ENCODE measurements around the gene PPP1R2B.
"Not testable (repeated sequence)": the region's sequence is repeated elsewhere in the genome, so short reads cannot be mapped to it uniquely, and the experiment has no call there.

PPP1R2B gene

DNA sequence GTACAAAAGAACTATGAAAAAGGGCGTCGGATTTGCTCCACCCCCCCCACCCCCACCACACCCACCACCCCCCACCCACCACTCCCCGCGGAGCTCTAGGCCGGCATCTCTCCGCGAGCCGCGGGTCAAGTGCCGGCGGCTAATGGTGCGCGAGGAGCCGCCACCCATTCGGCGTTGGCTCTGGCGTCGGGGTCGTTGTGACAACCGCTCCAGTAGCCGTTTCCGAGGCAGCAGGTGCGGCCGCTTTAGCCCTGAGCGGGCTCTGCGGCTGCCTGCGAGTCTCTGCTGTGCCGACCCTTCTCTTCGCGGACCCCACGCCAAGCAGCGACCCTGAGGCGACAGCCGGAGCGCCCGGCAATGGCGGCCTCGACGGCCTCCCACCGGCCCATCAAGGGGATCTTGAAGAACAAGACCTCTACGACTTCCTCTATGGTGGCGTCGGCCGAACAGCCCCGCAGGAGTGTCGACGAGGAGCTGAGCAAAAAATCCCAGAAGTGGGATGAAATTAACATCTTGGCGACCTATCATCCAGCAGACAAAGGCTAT lies at the start of gene PPP1R2B:
PPP1R2B (plus strand) TSS at position 90 of the 546 bp plus-strand sequence; CDS start at position 358, 268 bp downstream.
- DNase-seq: no peak

GRCh38 chr5:156800929-156801328 lies 49.2 kb upstream of the PPP1R2B start:
- no peak for DNase-seq

GRCh38 chr5:156802501-156802900 lies 47.6 kb upstream of the PPP1R2B start:
- DNase-seq: no peak

- DNase-seq: no peak
Measured at GRCh38 chr5:156803404-156803803, 46.7 kb upstream of the PPP1R2B start.

- no peak for DNase-seq
Measured at GRCh38 chr5:156812959-156813358, 37.1 kb upstream of the PPP1R2B start.

DNA sequence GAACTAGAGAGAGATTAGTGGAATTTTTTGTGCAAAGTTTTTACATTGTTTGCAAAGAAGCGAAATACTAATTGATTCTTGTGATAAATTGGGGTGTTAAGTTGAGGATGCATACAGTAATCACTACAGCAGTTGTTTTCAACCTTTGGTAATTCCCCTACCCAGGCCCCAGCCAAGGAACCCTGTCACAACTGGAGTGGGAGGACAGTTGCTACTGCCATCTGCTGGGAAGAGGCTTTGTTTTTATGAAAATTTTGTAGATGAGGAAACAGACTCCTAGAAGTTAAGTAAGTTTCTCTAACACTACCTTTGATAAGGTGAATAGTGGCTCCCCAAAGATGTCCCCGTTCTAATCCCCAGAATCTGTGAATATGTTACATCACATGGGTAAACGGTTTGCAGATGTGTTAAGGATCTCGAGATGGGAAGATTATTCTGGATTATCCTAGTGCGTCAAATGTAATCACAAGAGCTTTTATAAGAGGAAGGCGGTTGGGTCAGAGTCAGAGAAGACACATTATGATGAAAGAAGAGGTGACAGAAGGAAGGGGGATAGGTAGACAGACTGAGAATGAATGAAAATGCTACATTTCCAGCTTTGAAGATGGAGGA lies 34.0 kb upstream of the PPP1R2B start:
- no peak for DNase-seq

DNA sequence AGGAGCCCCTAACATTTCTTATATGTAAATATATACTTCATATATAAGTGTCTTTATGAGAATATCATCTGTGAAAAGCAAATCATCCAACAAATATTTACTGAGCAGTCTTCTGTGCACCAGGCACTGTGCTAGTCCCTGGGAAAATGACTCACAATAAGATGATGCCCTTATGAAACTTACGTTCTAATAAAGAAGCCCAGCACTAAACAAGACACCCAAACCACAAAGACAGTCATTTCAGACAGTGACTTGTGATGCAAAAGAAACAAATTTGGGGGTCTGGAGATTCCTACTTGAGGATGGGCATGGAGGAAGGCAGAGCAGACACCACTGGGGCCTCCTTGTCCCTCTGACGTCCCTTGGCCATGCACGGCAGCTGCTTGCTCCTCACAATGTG lies 30.6 kb upstream of the PPP1R2B start:
- DNase-seq: no peak

DNA sequence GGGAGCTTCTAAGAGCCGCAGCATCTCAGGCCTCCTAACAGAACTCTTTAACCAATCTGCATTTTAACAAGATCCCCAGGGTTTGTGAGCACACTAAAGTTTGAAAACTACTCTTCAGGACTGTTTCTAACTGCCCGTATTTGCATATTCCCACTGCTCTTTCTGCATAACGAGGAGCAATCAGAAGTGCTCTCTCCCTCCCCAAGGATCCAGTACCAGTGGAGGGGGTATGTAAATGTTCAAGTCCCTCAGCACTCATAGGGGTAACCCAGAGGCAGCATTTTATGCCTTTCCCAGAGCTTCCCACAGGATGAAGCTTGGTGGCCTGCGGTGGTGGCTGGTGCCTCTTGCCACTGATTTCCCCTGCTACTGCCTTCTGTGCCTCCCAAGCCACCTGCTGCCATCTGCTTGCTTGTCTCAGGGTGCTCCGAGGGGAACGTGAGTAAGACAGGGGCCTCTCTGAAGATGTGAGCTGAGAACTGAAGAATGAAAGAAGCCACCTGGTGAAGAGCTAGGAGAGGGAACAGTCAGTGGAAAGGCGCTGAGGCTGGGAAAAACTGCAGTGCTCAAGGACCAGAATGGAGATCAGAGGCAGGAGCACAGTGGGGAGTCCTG lies 30.0 kb upstream of the PPP1R2B start:
- no peak for DNase-seq

DNA sequence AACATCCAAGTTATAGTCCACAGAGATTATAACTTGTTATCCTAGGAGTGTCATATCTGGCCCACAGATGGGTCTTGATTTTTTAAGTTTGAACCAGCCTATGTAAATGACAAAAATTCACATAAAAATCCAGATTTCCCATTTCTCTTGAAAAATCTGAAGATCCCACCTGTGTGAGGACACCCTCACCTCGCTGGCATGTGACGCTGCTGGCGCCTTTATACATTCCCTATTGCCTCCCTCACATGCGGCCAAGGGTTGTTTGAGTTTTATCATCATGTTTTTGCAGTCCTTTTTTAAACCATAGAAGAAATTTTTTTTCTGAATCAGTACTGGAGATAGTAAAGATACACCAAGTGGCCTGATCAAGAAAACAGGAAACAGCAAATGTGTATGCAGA lies 25.9 kb upstream of the PPP1R2B start:
- DNase-seq: no peak

DNA sequence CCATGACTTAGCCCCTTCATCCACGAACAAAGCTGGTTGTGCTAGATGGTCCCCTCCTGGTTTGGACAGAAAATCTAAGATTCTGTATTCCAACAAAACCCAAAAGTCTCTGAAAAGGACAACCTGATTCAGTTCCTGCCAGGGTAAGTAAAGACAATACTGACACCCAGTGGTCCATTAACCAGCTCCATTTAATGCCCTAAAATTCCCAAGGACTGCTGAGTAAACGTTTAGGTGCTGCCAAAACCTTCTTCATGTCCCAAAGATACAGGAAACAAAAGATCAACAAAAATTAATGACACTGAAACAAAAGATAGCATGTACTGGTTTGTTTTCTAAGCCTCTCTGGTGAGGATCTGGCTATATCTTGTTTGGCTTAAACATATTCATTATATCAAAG lies 25.3 kb upstream of the PPP1R2B start:
- no peak for DNase-seq

- no peak for DNase-seq
Measured at GRCh38 chr5:156825688-156826087, 24.4 kb upstream of the PPP1R2B start.

DNA sequence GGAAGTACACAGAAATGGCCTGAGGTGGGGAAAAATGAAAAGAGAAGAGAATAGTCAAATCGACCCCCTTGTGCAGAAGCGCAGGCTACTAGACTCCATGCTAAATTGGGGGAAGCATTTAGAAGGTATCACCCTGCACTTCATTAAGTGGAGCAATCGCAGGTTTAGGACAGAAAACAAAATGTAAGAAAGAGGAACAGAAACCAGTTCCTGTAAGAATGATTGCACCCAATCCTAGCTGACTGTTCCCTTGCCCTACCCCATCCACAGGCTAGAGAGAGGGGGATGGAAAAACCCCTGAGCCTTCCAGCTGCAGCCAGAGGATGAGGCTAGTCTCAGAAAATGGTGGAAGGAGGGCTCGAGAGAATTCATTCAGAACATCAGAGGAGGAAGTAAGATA lies 23.9 kb upstream of the PPP1R2B start:
- no peak for DNase-seq

- DNase-seq: no peak
Measured at GRCh38 chr5:156834916-156835315, 15.2 kb upstream of the PPP1R2B start.

DNA sequence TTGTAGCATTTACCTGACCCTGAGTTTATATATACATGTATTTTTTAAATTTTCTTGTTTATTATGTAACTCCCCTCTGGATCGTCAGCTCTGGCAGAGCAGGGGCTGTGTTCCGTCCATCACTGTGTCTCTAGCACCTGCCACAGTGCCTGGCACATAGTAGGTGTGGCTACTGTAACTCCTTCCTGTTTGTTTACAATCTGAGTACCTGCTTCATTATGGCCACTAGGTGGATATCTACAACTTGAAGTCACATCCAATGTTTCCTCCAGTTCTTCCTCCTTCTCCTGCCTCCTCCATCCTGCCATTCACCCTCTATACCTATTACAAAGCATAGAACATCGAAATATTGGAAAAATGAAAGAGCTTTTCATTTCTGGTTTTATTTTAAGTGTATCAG lies 14.2 kb upstream of the PPP1R2B start:
- no peak for DNase-seq

DNA sequence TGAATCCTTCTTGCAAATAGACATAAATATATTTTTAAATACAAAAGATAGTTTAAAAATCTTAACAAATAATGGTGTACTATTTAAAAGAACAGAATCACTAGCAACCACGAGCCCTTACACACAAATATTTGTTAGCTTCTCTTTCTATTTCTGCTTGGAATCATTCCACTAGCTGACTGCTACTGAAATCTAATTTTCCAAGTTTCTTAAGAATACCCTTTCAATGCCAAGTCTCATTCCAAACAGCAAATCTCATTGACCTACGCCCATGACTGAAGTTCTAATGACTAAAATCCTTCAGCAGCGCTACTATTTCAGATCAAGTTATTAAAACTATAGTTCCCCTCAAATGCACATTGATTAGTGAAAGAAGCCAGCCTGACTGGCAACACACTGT lies 13.2 kb upstream of the PPP1R2B start:
- DNase-seq: no peak

GRCh38 chr5:156838961-156839360 lies 11.1 kb upstream of the PPP1R2B start:
- no peak for DNase-seq

DNA sequence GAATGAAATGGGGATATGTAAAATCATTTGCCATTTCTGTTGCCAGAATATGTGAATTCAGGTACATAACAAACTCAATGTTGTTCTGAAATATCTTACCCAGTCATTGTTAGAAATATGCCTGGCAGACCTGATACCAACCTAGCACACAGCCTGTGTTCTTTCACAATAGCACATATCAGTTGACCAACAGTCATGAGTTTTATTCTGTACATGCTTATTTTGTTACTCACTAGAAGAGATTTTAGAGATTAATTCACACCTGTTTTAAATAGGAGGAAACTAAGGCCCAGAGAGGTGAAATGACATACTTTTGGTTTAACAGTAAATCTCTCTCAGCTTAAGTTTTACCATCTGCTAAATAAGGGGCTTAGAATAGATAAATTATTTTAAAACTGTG lies 8.4 kb upstream of the PPP1R2B start:
- no peak for DNase-seq

GRCh38 chr5:156846914-156847313 lies 3.2 kb upstream of the PPP1R2B start:
- DNase-seq: no peak

DNA sequence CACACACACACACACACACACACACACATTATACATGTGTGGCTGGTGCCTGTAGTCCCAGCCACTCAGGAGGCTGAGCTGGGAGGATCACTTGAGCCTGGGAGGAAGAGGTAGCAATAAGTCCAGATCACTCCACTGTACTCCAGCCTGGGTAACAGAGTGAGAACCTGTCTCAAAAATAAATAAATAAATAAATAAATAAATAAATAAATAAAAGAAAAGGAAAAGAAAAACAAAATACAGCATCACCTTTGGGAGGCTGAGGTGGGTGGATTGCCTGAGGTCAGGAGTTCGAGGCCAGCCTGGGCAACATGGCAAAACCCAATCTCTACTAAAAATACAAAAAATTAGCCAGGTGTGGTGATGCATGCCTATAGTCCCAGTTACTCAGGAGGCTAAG lies 1.6 kb upstream of the PPP1R2B start:
- not testable (repeated sequence) for DNase-seq

DNA sequence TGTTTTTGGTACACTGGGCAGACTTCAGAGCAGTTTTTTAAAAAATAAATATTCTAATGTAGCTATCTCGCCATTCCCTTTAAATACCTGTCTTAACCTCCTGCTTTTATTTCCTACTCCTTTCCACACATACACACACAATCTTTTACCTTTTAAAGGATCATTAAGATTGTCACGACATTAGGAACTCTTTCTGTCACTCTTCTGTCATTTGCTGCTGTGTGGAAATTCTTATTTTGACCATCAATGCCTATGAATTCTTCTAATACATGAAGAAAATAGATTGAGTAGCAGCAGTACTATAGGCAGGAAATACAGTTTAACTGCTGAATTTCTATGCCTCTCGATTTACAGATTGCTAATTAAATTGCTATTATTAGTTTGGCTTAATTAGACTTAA lies 1.8 kb downstream of the PPP1R2B start:
- no peak for DNase-seq

GRCh38 chr5:156853055-156853454 lies 3.0 kb downstream of the PPP1R2B start:
- not testable (repeated sequence) for DNase-seq

GRCh38 chr5:156865427-156865826 lies 15.3 kb downstream of the PPP1R2B start:
- DNase-seq: no peak

DNA sequence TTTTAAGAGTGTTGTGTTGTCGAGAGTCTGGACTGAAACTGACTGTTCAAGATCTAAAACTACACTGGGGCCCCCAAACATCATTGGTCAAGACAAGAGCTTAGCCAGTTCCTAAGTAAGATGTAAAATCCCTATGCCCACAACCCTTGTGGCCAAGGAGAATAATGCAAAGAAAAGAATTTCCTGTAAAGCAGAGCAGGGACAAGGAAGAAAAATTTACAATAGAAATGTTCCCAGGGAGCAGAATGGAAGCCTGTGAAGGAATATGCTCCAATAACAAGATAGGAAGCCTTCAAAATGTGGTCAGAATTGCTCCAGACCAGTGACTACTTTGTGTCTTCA lies 20.4 kb downstream of the PPP1R2B start:
- DNase-seq: no peak

DNA sequence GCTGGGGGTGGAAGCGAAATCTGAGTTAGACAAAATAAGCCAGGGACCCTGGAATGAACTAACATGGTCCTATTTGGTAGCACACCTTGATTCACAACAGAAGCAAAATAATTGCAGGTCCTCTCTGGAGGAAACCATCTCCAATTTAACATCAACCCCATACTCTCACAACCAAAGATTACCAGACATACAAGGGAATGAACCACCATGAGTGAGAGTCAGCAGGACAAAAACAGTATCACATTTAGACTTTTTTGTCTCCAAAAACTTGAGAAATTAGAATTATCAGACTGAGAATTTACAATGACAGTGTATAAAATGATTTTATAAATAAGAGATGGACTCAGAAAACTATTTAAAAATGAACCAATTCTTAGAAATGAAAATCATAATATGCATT lies 21.1 kb downstream of the PPP1R2B start:
- DNase-seq: no peak

Data from activated CD8-positive, alpha-beta memory T cell treated with anti-CD3 and anti-CD28 coated beads for 24 hours (primary cell).